ENCODE results near the gene TIMM50.

- TF ChIP-seq CTCF (IDR thresholded peaks at IDR 0.05) = no peak
- no peak for TF ChIP-seq POLR2AphosphoS5 (IDR thresholded peaks at IDR 0.05)
These were observed 12.7 kb upstream of the TIMM50 start for GRCh38 chr19:39467941-39468340.

Data from breast epithelium (tissue), 3 donors.